ENCODE measurements around the gene PCCA.

GRCh38 chr13:100302391-100302790, 213.5 kb downstream of the PCCA start:
- TF ChIP-seq POLR2AphosphoS5 (IDR thresholded peaks at IDR 0.05; ENCODE audit: low read depth, low read length): no peak
- no peak for TF ChIP-seq POLR2A (IDR thresholded peaks at IDR 0.05; ENCODE audit: low read depth, low read length)

Data from GM12892 (cell line).